Dermis blood vessel endothelial cell (primary cell): ENCODE data around the gene IRF2BP1. TPM values are rescaled to one million over a fixed set of nuclear protein-coding genes. Genes with fewer than 3 reads are reported as not detected.

Experiments used
- DNase-seq: peaks from one replicate; pipeline ENCODE4 v3.0.0; 2010
- total RNA-seq: library from RNA; depleted of rRNA; stranded (reverse); fragments of >200 nt; gene quantifications from 2 replicates; pipeline ENCODE4 v1.2.3, GENCODE V29; 2014

IRF2BP1 gene
- total RNA-seq, 1 donor from 2014 or later: 32.7 TPM

DNA sequence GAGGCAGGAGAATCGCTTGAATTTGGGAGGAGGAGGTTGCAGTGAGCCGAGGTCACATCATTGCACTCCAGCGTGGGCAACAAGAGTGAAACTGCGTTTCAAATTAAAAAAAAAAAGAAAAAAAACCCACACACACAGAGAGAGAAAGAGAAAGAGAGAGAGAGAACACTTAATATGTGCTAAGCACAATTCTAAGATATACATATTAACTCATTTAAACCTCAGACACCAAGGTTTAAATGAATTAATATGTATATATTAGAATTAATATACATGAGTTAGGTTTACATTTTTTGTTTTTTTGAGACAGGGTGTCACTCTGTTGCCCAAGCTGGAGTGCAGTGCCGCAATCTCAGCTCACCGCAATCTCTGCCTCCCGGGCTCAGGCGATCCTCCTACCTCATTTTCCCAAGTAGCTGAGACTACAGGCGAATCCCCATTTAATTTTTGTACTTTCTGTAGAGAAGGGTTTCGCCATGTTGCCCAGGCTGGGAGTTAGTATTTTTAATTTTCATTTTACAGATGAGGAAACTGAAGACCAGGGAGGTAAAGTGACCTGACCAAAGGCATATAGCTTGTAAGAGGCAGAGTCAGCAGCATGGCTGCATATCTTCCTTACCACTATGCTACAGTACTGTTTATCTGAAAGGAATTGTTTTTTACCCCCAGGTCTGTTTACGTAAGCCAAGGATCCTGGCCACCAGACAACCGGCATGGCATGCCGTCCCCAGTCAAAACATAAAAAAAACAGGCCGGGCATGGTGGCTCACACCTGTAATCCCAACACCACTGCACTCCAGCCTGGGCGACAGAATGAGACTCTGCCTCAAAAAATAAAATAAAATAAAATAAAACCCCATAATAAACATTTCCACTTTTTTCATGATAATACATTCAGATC is 25.3 kb downstream of the IRF2BP1 start:
- DNase-seq: no peak

DNA sequence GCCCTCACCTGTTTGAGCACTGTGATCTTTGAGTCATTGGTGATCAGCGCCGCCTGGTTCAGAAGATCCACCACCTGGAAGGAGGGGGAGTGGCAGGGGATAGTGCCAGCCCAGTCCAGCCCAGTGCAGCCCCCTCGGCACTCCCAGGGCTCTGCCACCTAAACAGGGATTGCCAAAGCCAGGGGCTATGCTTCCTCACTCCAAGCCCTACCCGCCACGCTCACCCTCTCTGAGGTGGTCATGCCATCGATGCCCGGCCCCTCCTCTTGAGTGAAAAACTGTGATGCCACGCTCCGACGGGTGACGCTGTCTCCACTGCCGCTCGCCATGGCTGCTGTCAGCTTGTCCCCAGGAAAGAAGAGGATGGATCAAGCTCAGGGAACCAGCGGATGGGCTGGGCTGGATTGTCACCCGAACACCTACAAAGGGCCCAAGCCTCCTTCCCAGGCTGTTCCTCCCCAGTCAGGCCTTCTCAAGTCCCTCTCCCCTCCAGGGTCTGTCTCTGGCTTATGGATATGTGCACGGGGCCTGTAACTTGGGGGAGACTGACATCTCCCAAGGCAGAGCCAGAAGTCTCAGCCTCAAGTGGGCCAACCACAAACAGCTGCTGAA is 31.7 kb downstream of the IRF2BP1 start:
- no peak for DNase-seq

DNA sequence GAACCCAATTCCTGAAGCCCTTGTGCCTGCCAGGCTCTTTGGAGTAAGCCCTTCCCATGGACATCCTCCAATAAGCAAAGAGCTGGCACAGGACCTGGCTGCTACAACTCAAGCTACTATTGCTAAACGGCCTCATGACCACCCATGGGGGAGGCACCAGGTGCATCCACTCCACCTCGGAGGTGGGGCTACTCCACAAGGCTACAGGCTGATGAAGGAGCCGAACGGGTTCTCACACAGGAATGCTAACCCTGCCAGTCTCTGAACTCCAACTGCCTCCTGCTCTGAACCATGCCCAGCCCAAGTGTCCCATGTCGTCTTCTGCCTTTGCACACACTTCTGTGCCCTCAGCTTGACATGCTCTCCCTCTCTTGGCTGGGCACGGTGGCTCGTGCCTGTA is 33.0 kb downstream of the IRF2BP1 start:
- no peak for DNase-seq

DNA sequence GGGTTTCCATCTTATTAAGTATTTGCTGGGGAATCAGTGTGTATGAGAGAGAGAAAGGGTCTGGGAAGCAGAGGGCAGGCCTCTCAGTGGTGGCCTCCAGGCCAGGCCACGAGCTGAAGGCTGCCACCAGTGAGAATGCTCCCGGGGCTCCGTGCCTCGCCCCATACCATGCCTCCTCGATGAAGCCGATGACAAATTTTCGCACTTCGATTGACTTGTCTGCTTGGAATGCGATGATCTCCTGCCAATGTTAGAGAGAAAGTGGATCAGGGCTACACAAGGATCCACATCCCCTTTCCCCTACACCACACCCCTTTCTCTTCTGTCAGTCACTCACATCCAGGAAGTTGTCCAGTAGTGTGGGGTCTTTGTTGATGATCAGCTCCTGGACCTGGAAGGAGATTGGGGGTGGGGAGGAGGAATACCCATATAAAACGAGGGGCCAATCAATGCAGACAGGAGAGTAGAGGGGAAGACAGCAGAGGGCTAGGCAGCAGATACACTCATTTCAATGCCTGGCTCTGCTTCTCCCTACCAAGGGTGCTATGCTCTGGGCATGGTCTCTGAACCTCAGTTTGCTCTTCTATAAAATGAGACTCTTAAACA is 33.7 kb downstream of the IRF2BP1 start:
- no peak for DNase-seq

DNA sequence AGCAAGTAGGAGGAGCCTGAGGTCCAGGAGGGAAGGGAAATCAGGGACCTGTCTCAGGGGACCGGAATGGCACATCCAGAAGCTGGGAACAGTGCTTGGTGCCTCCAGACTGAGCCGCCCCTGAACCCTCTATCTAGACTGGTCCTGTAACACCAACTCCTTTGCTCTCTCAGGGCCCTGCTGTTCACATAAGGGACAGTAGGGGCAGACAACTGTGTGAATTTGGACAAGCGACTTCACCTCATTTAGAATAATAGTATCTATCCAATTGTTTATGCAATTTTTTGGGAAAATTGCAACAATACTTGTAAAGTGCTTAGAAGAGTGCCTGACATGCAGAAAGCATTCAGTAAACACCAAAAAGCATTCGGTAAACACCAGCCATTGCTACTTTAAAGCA is 37.0 kb downstream of the IRF2BP1 start:
- peak; percentile 19 for DNase-seq

DNA sequence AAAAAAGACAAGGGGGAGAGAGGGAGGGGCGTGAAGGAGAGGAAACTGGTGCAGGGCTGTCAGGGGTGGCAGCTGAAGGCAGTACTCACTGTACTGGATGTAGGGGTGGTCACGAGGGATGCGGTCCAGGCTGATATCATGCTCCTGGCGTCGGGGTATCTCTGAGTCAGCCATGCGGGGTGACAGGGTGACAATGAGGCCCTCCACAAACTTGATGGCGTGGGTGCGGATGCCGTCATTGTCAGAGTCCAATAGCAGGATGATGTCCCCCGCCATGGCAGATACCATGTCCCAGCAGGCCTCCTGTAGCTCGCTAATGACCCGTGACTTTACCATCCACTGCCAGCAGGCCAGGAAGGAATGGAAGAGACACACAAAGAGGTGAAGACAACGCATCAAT is 38.3 kb downstream of the IRF2BP1 start:
- DNase-seq: no peak

DNA sequence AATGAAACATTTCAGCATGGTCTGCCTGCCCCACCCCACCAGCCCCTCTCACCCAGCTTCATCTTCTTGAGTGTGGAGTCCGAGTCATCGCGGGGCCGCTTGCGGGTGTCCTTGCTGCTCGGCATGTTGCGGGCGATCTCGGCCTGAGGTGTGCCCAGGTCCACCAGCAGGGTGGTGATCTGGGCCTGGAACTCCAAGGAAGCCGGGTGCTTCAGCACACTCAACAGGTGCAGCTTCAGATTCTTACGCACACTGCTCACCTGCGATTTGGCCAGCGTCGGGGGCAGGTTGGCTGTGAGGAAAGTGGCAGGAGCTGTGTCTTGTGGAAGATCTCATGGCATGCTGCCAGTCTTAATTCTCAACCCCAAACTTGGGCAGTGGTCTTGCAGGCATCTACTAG is 43.7 kb downstream of the IRF2BP1 start:
- DNase-seq: no peak

DNA sequence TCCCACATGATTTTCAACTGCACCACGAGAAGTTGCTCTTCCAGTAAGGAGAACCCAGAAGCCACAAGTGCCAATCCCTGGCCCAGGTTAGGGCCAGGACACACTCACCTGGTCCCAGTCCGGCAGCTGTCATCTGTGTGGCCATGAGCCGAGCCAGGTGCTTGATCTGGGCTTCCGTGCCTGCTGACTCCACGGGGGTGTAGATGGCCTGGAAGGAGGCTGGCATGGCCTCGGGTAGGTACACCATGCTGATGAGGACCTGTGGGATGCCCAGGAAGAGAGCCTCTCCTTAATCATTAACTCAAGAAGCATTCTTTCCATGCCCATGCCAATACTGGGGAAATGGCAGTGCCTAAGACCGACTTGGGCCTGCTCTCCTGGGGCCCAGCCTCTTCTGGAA is 51.0 kb downstream of the IRF2BP1 start:
- no peak for DNase-seq

Other genes starting within 250 kb of the IRF2BP1 start
- 18.9 and 26.1 TPM in 2 replicates for gene EML2, start 246.7 kb downstream of the IRF2BP1 start, total RNA-seq
- gene GIPR, start 217.9 kb downstream of the IRF2BP1 start, total RNA-seq: 0.05 TPM in 1 of 2 replicates, not detected in the other
- gene SNRPD2, start 194.2 kb downstream of the IRF2BP1 start, total RNA-seq: 218 and 295 TPM in 2 replicates
- 8.3 and 11.8 TPM in 2 replicates for gene QPCTL, start 193.5 kb downstream of the IRF2BP1 start, total RNA-seq
- gene FBXO46, start 155.2 kb downstream of the IRF2BP1 start, total RNA-seq: 7.7 and 7.8 TPM in 2 replicates
- not detected in 2 replicates for gene MEIOSIN, start 152.7 kb downstream of the IRF2BP1 start, total RNA-seq
- gene SIX5, start 116.9 kb downstream of the IRF2BP1 start, total RNA-seq: 9.8 and 11.7 TPM in 2 replicates
- 10.9 and 12.4 TPM in 2 replicates for gene DMPK, start 103.7 kb downstream of the IRF2BP1 start, total RNA-seq
- gene DMWD, start 93.3 kb downstream of the IRF2BP1 start, total RNA-seq: 28.8 and 31.7 TPM in 2 replicates
- gene RSPH6A, start 70.8 kb downstream of the IRF2BP1 start, total RNA-seq: under 0.01 and 0.05 TPM in 2 replicates
- 32.7 and 55.1 TPM in 2 replicates for gene SYMPK, start 23.0 kb downstream of the IRF2BP1 start, total RNA-seq
- gene FOXA3, start 21.8 kb downstream of the IRF2BP1 start, total RNA-seq: 0.14 TPM in 1 of 2 replicates, not detected in the other
- gene MYPOP, start 16.5 kb upstream of the IRF2BP1 start, total RNA-seq: 1.4 and 2.7 TPM in 2 replicates
- gene NANOS2, start 28.6 kb upstream of the IRF2BP1 start, total RNA-seq: not detected in 2 replicates
- gene NOVA2, start 87.7 kb upstream of the IRF2BP1 start, total RNA-seq: 7.0 and 16.9 TPM in 2 replicates
- gene CCDC61, start 109.3 kb upstream of the IRF2BP1 start, total RNA-seq: 7.3 and 8.1 TPM in 2 replicates
- gene PGLYRP1, start 136.9 kb upstream of the IRF2BP1 start, total RNA-seq: not detected in 2 replicates
- gene IGFL4, start 154.9 kb upstream of the IRF2BP1 start, total RNA-seq: not detected in 2 replicates
- gene IGFL3, start 238.5 kb upstream of the IRF2BP1 start, total RNA-seq: not detected in 2 replicates